HG03139 (cell line): ENCODE data around the gene SPATA2.

Experiments
- ATAC-seq: cut with Tn5 transposase; IDR thresholded peaks from one replicate; pipeline ENCODE4 v1.9.1; 2021; ENCODE audit not compliant: unreplicated experiment

Gene SPATA2

GRCh38 chr20:49935746-49936152, 20.4 kb upstream of the SPATA2 start:
- peak; percentile 6 for ATAC-seq

GRCh38 chr20:49929142-49929494, 13.8 kb upstream of the SPATA2 start:
- no peak for ATAC-seq

- no peak for ATAC-seq
Observed at GRCh38 chr20:49928411-49929141, 13.2 kb upstream of the SPATA2 start.

- no peak for ATAC-seq
Observed at GRCh38 chr20:49925901-49926454, 10.6 kb upstream of the SPATA2 start.

GRCh38 chr20:49924247-49924646, 8.9 kb upstream of the SPATA2 start:
- no peak for ATAC-seq

- ATAC-seq = no peak
Observed at GRCh38 chr20:49919461-49919860, 4.1 kb upstream of the SPATA2 start.

- no peak for ATAC-seq
Observed at GRCh38 chr20:49919009-49919408, 3.7 kb upstream of the SPATA2 start.

- ATAC-seq = no peak
Observed at GRCh38 chr20:49918446-49918845, 3.1 kb upstream of the SPATA2 start.

GRCh38 chr20:49916146-49917002, 1.0 kb upstream of the SPATA2 start:
- no peak for ATAC-seq

- peak; percentile 37 for ATAC-seq
Observed at GRCh38 chr20:49915118-49915379, 280 bp downstream of the SPATA2 start.

- ATAC-seq = peak; percentile 11
Observed at GRCh38 chr20:49914310-49915117, 815 bp downstream of the SPATA2 start.

- no peak for ATAC-seq
Observed at GRCh38 chr20:49913399-49914047, 1.8 kb downstream of the SPATA2 start.

GRCh38 chr20:49910340-49910706, 5.0 kb downstream of the SPATA2 start:
- no peak for ATAC-seq

GRCh38 chr20:49909499-49910339, 5.6 kb downstream of the SPATA2 start:
- ATAC-seq = no peak

- no peak for ATAC-seq
Observed at GRCh38 chr20:49908258-49908565, 7.1 kb downstream of the SPATA2 start.

- no peak for ATAC-seq
Observed at GRCh38 chr20:49907405-49908257, 7.7 kb downstream of the SPATA2 start.

GRCh38 chr20:49906615-49907154, 8.6 kb downstream of the SPATA2 start:
- no peak for ATAC-seq

GRCh38 chr20:49906101-49906604, 9.2 kb downstream of the SPATA2 start:
- ATAC-seq = no peak
